HG03460 (cell line): ENCODE measurements around the gene PPL.

ENCODE experiments used
- ATAC-seq: cut with Tn5 transposase; IDR thresholded peaks from one replicate; pipeline ENCODE4 v1.9.1; 2021; ENCODE audit not compliant: unreplicated experiment

The PPL gene

DNA sequence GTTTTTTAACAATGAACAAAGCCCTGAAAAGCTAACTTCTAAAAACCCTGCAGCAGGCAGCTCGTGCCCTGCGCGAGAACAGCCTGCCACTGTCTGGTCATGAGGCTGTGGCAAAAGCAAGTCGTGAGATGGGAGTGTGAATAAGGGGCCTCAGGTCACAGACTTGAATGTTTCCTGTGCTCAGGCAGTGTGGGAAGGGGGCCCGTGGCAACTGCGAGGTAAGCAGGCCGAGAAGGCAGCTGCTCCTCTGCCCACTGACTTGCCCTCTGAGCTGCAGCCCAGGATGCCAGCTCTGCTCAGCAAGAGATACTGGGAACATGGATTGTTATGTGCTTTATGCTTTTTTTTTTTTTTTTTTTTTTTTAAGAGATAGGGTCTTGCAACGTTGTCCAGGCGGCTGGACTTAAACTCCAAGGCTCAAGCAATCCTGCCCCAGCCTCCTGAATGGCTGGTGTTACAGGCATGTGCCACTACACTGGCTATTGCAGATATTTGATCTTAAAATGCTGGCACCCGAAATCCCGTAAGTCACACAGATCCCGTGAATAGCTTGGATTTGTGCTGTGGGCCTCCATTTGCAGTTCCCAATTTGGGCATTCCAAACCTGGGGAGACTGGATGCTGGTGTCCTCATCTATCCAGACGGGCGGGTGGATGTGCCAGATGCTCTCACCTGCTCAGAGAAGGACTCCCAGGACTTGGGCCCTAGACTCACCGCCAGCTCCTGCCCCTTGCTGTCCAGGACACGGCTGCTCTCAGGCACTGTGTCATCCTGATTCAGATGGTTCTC lies 45.7 kb downstream of the PPL start:
- no peak for ATAC-seq

DNA sequence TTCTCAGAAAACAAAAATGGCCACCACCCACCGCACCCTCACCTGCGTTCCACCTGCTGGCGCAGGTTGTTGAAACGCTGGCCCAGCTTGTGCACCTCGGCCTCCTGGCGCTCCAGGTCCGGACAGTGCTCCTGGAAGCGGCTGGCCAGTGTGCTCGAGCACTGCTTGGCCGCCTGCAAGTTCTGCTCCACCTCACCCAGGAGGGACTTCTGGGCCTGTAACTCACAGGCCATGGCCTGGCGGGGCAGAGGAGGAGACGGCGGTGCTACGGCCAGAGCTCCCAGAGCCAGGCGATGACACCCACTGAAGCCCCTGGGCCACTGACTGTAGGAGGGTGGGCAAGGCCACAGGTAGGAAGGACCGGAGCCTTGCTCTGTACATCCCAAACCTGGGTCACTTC lies 46.3 kb downstream of the PPL start:
- ATAC-seq: no peak

GRCh38 chr16:4890026-4890425 lies 46.9 kb downstream of the PPL start:
- no peak for ATAC-seq

DNA sequence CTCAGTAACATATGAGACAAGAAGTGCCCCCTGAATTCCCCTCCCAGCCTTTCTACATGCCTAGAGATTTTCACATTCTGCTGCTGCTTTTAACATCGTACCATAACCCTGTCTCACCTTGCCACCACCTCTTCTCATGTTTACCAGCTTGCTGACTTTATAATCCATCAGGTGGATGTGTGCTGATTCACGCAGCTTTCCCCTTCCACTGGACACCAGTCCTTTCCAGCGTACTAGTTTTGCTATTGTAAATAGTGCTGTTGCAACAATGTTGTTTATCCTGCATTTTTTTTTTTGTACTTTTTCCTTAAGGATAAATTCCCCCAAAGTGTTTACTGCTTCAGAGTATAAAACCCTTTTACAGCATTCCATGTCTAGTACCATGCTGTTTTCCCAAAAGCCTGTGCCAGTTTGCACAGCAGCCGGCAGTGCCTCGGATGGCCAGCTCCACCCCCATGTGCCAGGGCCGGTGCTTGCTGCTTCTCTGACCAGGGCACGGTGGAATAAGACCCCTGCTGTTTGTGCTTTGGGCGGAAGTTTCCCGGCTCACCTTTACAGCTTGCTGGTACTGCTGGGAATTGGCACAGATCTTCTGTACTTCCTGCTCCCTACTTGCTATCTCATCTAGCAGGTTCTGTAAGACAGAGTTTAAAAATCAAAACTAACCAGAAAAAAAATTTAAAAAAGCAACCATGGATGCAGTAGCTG lies 48.4 kb downstream of the PPL start:
- no peak for ATAC-seq

DNA sequence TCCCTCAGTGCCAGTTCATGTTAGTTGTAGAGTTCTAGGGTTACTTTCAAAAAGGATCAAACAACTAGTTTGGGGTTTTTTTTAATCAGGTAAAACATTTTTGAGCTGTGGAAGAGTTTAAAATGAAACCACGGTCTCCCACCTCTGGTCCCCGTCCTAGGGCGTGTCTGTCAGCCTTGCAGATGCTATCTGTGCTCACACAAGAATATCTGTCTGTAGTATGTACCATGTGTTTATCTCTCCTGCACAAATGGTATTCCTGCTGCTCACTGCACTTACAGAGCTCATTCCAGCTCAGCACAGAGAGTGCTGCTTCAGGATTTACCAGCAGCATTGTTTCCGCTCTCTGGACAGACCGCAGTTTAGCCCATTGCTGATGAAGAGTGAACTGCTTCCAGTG lies 50.8 kb downstream of the PPL start:
- ATAC-seq: no peak

- ATAC-seq: no peak
Observed at GRCh38 chr16:4884972-4885874, 51.7 kb downstream of the PPL start.

DNA sequence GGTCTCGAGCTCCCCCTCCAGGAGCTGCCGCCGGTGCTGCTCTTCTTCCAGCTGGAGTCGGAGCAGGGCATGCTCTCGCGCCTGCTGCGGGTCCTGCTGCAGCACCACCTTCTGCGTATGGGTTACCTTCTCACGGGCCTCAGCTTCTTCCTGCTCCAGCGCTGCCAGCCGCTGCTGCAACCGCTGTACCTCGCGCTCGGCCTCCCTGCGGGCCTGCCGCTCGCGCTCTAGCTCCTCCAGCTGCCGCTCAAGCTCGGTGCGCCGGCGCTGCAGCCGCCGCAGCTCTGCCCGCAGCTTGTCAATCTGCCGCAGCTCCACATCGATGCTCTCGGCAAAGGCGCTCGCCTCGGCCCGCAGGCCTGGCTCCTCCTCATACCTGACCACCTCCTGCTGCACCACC lies 52.7 kb downstream of the PPL start:
- no peak for ATAC-seq

DNA sequence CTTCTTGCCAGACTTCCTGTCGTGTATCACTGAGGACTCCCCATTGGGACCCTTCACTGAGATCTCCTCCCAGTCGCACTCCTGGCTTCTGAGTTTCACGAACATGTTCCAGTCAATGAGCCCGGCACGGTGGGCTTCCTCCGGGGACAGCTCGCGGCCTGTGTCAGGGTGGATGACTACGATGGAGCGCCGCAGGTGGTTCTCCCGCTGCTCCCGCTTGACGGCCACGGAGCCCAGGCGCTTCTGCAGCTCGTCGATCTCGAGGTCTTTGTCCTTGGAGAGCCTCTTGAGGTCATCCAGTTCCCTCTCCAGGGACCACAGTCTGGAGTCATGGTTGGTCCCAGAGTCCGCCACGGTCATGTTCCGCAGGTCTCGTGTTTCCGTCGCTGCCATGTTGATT lies 53.4 kb downstream of the PPL start:
- ATAC-seq: no peak

DNA sequence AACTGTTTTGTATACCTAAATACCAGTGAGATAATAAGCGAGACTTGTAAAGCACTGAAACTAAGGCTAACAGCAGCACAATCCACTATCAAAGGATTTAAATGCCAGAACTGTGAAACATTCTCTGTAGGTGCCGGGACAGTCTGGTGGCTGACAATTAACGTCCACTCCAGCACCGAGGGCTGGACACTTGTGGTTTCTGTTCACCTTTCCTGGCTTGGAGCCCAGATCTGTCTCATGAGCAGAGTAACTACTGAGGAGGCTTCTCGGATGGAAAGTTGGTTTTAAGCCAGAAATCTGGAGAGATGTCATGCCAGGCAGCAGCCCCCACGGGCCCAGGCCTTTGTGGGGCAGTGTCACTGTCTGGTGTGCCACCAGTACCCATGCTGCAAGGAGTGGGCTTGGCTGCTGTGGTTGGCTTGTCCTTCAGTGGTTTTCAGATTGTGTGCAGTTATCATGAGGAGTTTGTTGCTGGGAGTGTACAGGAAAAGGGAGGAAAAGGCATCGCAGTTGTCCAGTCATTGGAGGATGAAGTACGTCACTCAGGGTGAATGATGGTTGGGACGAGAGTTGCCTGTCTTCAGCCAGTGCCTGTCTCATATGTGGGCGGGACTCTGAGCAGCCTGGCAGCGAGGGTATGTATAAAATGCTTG lies 54.2 kb downstream of the PPL start:
- ATAC-seq: no peak

GRCh38 chr16:4882000-4882632 lies 54.8 kb downstream of the PPL start:
- ATAC-seq: no peak

GRCh38 chr16:4880006-4880580 lies 56.9 kb downstream of the PPL start:
- ATAC-seq: no peak

- ATAC-seq: no peak
Observed at GRCh38 chr16:4879049-4879448, 57.9 kb downstream of the PPL start.

GRCh38 chr16:4877380-4877685 lies 59.6 kb downstream of the PPL start:
- no peak for ATAC-seq

DNA sequence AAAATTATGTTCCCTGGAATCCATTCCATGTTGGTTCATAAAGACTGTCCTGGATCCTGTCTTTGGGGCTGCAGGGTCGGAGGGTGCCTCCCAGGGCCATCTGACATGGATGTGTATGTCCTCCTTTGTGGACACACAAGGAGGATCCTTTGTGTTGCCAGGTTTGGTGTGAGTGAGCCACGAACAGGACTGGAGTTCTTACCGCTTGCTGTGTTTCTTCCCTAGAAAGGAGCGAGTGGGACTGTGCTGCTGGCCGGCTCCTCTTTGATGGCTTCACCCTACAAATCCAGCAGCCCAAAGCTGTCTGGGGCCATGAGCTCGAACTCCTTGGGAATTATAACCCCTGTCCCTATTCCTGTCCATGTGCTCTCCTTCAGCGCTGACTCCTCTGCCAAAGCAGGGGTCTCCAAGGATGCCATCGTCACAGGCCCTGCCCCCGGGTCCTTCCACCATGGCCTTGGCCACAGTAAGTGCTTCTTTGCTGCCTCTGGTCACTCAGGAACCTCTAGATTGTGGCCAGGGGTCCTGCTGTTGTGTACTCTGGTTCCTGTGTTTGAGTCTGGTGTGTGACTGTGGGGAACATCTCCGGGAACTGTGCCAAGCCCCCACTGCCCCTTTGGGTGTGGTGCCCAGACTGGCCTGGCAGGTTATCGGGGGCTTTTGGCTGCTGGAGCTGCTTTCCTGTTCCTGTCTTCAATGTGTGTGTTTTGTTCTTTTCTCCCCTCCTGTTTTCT lies 60.1 kb downstream of the PPL start:
- ATAC-seq: no peak

- no peak for ATAC-seq
Observed at GRCh38 chr16:4874666-4875065, 62.3 kb downstream of the PPL start.

- ATAC-seq: no peak
Observed at GRCh38 chr16:4873091-4873490, 63.9 kb downstream of the PPL start.

GRCh38 chr16:4871071-4871470 lies 65.9 kb downstream of the PPL start:
- ATAC-seq: no peak

GRCh38 chr16:4870138-4870671 lies 66.7 kb downstream of the PPL start:
- ATAC-seq: no peak

GRCh38 chr16:4869147-4869805 lies 67.7 kb downstream of the PPL start:
- no peak for ATAC-seq
